HEK293 (cell line): ENCODE data around the gene HNRNPL.

Experiments used
- GLIS1 ChIP-seq: fragments of 450-650 bp; formaldehyde crosslinking; IDR thresholded peaks from 2 replicates; pipeline ENCODE4 v1.5.1; 2016; ENCODE audit warnings: missing biosample characterization, missing genetic modification characterization
- GLIS2 ChIP-seq: fragments of 450-650 bp; formaldehyde crosslinking; IDR thresholded peaks from 2 replicates; pipeline ENCODE4 v1.5.1; 2016; ENCODE audit warnings: missing biosample characterization, missing genetic modification characterization
- HOXC10 ChIP-seq: sonication (generic); formaldehyde crosslinking; IDR thresholded peaks from 2 replicates; pipeline ENCODE4 v1.8.1; 2023; ENCODE audit warnings: mild to moderate bottlenecking, missing genetic modification reagents
- INSM2 ChIP-seq: fragments of 450-650 bp; formaldehyde crosslinking; IDR thresholded peaks from 2 replicates; pipeline ENCODE4 v1.5.1; 2016; ENCODE audit warnings: missing biosample characterization, missing genetic modification characterization
- KLF1 ChIP-seq: fragments of 450-650 bp; formaldehyde crosslinking; IDR thresholded peaks from 2 replicates; pipeline ENCODE4 v1.5.1; 2016; ENCODE audit warnings: missing biosample characterization, missing genetic modification characterization
- KLF8 ChIP-seq: fragments of 450-650 bp; formaldehyde crosslinking; IDR thresholded peaks from 2 replicates; pipeline ENCODE4 v1.5.1; 2016; ENCODE audit warnings: missing biosample characterization, missing genetic modification characterization
- PATZ1 ChIP-seq: fragments of 450-650 bp; formaldehyde crosslinking; IDR thresholded peaks from 2 replicates; pipeline ENCODE4 v1.5.1; 2016; ENCODE audit warnings: missing biosample characterization, missing genetic modification characterization
- RBAK ChIP-seq: fragments of 450-650 bp; formaldehyde crosslinking; IDR thresholded peaks from 2 replicates; pipeline ENCODE4 v1.5.1; 2016; ENCODE audit warnings: missing biosample characterization, missing genetic modification characterization
- SP7 ChIP-seq: fragments of 450-650 bp; formaldehyde crosslinking; IDR thresholded peaks from 2 replicates; pipeline ENCODE4 v1.5.1; 2016; ENCODE audit warnings: missing biosample characterization, missing genetic modification characterization
- ZBTB10 ChIP-seq: fragments of 450-650 bp; formaldehyde crosslinking; IDR thresholded peaks from 2 replicates; pipeline ENCODE4 v1.5.1; 2016; ENCODE audit warnings: missing biosample characterization, missing genetic modification characterization
- ZBTB11 ChIP-seq: fragments of 450-650 bp; formaldehyde crosslinking; conservative IDR thresholded peaks from 2 replicates; pipeline ENCODE4 v1.5.1; 2016; ENCODE audit warnings: low read depth, missing biosample characterization, missing genetic modification characterization
- ZBTB17 ChIP-seq: fragments of 450-650 bp; formaldehyde crosslinking; IDR thresholded peaks from 2 replicates; pipeline ENCODE4 v1.5.1; 2016; ENCODE audit warnings: missing biosample characterization, missing genetic modification characterization
- ZBTB6 ChIP-seq: fragments of 450-650 bp; formaldehyde crosslinking; IDR thresholded peaks from 2 replicates; pipeline ENCODE4 v1.5.1; 2017; ENCODE audit warnings: missing biosample characterization, missing genetic modification characterization
- ZFP41 ChIP-seq: fragments of 450-650 bp; formaldehyde crosslinking; IDR thresholded peaks from 2 replicates; pipeline ENCODE4 v1.5.1; 2016; ENCODE audit warnings: missing biosample characterization, missing genetic modification characterization, borderline replicate concordance
- ZNF239 ChIP-seq: fragments of 450-650 bp; formaldehyde crosslinking; IDR thresholded peaks from 2 replicates; pipeline ENCODE4 v1.5.1; 2016; ENCODE audit warnings: missing biosample characterization, missing genetic modification characterization
- ZNF354C ChIP-seq: fragments of 450-650 bp; formaldehyde crosslinking; IDR thresholded peaks from 2 replicates; pipeline ENCODE4 v1.5.1; 2016; ENCODE audit warnings: missing biosample characterization, missing genetic modification characterization, low read depth, borderline replicate concordance
- ZNF398 ChIP-seq: fragments of 450-650 bp; formaldehyde crosslinking; IDR thresholded peaks from 2 replicates; pipeline ENCODE4 v1.5.1; 2017; ENCODE audit warnings: missing biosample characterization, missing genetic modification characterization
- ZNF423 ChIP-seq: fragments of 450-650 bp; formaldehyde crosslinking; IDR thresholded peaks from 2 replicates; pipeline ENCODE4 v1.5.1; 2016; ENCODE audit warnings: missing biosample characterization, missing genetic modification characterization
- ZNF488 ChIP-seq: fragments of 450-650 bp; formaldehyde crosslinking; IDR thresholded peaks from 2 replicates; pipeline ENCODE4 v1.5.1; 2016; ENCODE audit warnings: missing biosample characterization, missing genetic modification characterization
- ZXDB ChIP-seq: fragments of 450-650 bp; formaldehyde crosslinking; IDR thresholded peaks from 2 replicates; pipeline ENCODE4 v1.5.1; 2016; ENCODE audit warnings: missing biosample characterization, missing genetic modification characterization

HNRNPL gene

GRCh38 chr19:38852231-38853044 is 2.7 kb upstream of the HNRNPL start (continued):
- peak; percentile 82 for TF ChIP-seq ZBTB10 (tag by site-specific recombination)
- peak; percentile 83 for TF ChIP-seq PATZ1 (tag by site-specific recombination)
- no peak for TF ChIP-seq HOXC10
- no peak for TF ChIP-seq ZFP41 (tag by site-specific recombination)
- 0 out of 2 replicates have a peak, but pooled peaks have one; percentile 18 for TF ChIP-seq INSM2 (tag by site-specific recombination)
- TF ChIP-seq ZBTB6, result peak; percentile 36; the same call in 1 of the 2 replicates
- TF ChIP-seq KLF1 (tag by site-specific recombination), result 0 out of 2 replicates have a peak, but pooled peaks have one; percentile 12
- no peak for TF ChIP-seq ZNF239 (tag by site-specific recombination)
- TF ChIP-seq ZNF354C (tag by site-specific recombination), result no peak
- peak; percentile 34; the same call in 1 of the 2 replicates for TF ChIP-seq ZXDB (tag by site-specific recombination)
- TF ChIP-seq RBAK, result no peak
- peak; percentile 72 for TF ChIP-seq GLIS2 (tag by site-specific recombination)
- 0 out of 2 replicates have a peak, but pooled peaks have one; percentile 9 for TF ChIP-seq SP7 (tag by site-specific recombination)
- TF ChIP-seq ZBTB17 (tag by site-specific recombination), result 0 out of 2 replicates have a peak, but pooled peaks have one; percentile 47
- peak; percentile 43 for TF ChIP-seq GLIS1 (tag by site-specific recombination)
- TF ChIP-seq ZBTB11 (tag by site-specific recombination), result 0 out of 2 replicates have a peak, but pooled peaks have one; percentile 26
- TF ChIP-seq ZNF488 (tag by site-specific recombination), result no peak
- TF ChIP-seq ZNF423 (tag by site-specific recombination), result peak; percentile 41; the same call in 1 of the 2 replicates
- peak; percentile 45 for TF ChIP-seq KLF8 (tag by site-specific recombination)
- peak; percentile 8; the same call in 1 of the 2 replicates for TF ChIP-seq ZNF398 (tag by site-specific recombination)
